Cardiac septum (tissue), 1 donor: Measurements from ENCODE around the gene MYH15. TPM values are rescaled to one million over a fixed set of nuclear protein-coding genes. Genes with fewer than 3 reads are reported as not detected.

Experiments
- DNase-seq: peaks from one replicate; pipeline ENCODE4 v3.0.0-alpha.2; 2020; ENCODE audit warnings: low spot score
- intact Hi-C: fragments of 100-400 bp; cut with DNase I; formaldehyde crosslinking; loops from one replicate; pipeline ENCODE4 v1.14.0; 2022
- long read RNA-seq: library from polyadenylated mRNA; unstranded; transcript quantifications from one replicate; pipeline ENCODE4 v2.0.0, GENCODE V29; 2021
- total RNA-seq: library from RNA; stranded (reverse); fragmentation: NEBNext Ultra II Directional; extraction: Animal tissue kit (Norgen Biotek cat#: 25700); gene quantifications from one replicate; pipeline ENCODE4 v1.2.1, GENCODE V29; 2021
- donor health status: DM: no; HTN: no; CAD: no.

Gene MYH15
- 0.54 TPM for total RNA-seq
- long read RNA-seq = 0 reads

DNA sequence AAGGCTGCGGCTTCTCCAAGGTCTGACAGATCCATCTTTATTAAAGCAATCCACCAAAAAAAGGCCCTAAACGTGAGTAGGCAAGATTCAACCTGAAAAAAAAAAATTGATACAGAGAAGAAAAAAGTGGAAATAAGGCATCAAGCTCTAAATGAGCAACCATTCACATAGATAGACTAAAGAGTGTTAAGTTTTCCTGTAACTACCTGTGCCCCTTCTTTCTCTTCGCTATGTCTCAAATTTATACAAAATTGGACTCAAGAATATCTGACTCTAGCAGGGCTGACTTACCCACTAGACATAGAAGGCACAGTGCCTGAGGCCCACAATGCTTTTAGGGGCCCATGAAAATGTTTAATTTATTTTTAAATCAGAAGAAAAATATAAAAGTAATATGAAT lies at the start of gene MYH15:
TSS of gene MYH15 (minus strand) at position 101 of the 400 bp plus-strand sequence. CDS start at position 35, 66 bp downstream.
- no peak for DNase-seq
- intact Hi-C loops = no loop called here

DNA sequence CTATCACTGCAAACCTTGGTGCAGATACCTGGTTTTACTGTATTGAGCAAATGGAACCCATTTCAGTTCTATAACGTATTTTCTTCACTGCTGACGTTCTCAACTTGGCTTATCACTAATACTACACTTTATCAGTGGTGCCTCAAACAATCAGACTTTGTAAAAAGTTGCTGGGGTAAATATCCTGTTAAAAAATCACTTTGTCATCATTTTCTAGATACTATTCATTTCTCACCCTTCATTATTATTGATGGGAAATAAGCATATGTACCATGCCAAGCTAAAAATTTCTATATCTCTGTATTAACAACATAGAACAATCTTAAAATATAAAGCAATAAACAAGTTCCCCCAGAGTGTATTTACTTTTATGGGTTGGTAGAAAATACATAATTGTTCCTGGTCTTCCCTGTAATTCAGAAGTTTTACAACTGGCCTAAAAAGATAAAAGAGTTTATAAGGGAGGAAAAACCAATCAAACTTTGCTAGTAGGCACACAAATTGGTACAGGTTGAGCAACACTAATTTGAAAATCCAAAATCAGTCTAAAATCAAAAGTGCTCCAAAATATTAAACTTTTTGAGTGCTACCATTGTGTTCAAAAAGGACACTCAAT lies 45.7 kb upstream of the MYH15 start:
- no peak for DNase-seq
- intact Hi-C loops = no loop called here

DNA sequence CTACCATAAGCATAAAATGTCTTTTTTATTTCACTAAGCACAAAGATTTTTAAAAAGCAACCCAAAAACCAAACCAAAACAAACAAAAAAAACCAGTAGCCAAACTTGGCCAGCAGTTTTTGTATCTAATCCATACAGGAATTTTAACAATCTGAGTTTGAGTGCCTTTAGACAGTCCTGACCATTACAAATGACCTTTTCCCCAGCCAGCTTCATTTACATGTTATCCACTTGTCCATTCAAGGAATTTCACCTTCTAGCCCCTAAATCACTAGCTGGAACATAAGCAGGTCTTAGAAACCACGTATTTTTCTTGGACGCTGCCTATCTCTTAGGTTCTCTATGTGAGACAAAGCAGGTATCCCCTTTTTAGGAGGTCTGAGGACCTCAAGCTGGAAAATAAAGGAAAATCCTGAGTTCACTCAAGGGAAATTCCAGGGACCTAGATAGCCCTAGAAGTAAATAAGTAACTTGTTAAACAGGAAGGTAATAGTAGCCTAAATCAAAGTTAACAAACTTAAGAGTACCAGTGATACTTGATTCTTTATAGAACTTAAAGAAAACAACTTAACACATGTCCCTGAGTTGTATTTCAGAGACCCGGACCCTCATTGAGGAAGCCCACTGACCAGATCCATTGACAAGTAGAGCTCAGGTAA lies 44.6 kb upstream of the MYH15 start:
- intact Hi-C loops = no loop called here
- no peak for DNase-seq

GRCh38 chr3:108554229-108554628 lies 43.8 kb upstream of the MYH15 start:
- no peak for DNase-seq
- intact Hi-C loops = no loop called here

DNA sequence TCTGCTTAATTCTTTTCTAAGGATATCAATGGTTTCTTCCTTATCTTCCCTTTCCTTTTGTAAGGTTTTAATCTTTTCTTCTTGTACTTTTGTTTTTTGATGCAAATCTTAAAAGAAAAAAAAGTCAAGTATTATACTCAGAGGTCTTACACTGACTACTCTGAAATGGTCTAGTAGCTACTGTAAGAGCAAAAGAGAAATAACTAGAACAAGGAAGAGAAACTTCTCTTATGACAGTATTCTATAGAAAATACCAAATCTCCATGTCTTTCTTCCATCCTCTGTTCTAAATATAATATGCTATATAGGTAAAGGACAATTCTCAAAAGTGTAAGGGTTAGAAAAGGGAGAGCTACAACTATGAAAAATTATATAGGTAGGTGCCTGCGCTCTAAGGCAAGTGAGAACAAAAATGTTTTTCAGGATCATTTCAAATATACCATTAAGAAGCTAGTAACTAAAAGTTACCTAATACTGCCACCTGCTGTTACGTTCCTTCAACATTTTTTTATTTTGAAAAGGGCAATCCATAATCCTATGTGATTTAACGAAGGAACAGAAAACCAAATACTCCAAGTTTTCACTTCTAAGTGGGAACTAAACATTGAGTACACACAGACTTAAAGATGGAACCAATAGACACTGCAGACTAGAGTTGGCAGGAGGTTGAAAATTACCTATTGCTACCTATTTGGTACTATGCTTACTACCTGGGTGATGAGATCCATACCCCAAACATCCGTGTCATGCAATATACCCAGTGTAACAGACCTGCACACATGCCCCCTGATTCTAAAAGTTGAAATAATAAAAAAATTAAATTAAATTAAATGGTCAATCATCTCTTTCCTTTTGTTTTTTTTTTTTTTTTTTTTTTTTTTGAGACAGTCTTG lies 42.1 kb upstream of the MYH15 start:
- DNase-seq = no peak
- intact Hi-C loops = loop anchor here (2.0 kb wide), 1 partner anchor 64 kb away; no protein-coding TSS in a partner anchor

DNA sequence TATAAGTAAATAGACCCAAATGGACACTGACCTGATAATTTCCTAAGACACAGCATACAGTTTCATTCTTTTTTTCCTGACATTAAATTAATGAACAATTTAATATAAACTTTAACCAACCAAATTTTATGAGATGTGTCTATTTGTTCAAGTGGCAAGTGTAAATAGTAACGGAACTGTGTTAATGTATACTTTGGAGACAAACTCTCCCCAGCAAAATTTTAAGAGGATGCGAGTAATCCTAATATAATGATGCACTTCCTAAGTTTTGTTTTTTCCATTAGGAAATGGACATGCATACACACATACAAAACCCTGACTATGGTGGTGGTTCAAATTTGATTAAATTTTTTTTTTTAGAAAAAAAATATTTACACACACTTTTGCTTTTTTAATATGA lies 38.5 kb upstream of the MYH15 start:
- no peak for DNase-seq
- intact Hi-C loops = no loop called here

- intact Hi-C loops = no loop called here
Measured at GRCh38 chr3:108548304-108548703, 37.9 kb upstream of the MYH15 start.

DNA sequence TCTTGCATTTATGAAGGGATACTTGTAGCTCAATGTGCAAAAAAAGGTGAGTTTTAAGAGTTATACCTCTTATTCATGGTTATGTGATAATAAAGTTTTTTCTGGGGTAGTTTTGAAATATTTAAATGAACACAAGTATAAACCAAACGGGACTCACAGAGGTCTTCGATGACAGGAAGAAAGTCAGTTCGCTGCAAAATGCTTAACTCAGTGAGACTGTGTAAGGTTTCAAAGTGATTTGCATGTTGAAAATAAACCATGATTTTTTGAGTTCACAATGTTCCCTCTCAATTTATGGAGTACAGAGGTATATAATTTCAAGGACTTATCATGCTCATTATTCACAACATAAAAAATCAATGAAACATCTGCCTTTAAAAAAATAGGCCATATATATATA lies 36.3 kb upstream of the MYH15 start:
- DNase-seq = no peak
- intact Hi-C loops = no loop called here

More at GRCh38 chr3:108548304-108548703, 37.9 kb upstream of the MYH15 start:
- no peak for DNase-seq

DNA sequence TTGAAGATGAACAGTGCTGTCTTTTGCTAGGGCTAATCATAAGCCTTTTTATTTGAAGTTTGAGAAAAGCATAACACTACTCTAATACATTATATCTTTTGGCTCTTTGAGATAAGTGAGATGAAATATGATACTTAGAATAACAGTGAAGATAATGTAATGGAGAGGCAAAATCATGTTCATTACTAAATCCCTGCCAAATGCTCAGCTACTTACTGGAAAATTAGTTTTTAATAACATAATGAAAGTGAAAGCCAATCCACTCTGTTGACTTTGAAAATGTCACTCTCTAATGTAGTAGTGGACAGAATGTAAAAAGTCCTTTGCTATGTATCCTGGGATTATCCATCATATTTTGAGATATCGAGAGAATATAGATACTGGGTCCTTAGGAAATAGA lies 35.9 kb upstream of the MYH15 start:
- intact Hi-C loops = no loop called here
- DNase-seq = no peak

GRCh38 chr3:108538083-108538482 lies 27.7 kb upstream of the MYH15 start:
- DNase-seq = no peak
- intact Hi-C loops = no loop called here

DNA sequence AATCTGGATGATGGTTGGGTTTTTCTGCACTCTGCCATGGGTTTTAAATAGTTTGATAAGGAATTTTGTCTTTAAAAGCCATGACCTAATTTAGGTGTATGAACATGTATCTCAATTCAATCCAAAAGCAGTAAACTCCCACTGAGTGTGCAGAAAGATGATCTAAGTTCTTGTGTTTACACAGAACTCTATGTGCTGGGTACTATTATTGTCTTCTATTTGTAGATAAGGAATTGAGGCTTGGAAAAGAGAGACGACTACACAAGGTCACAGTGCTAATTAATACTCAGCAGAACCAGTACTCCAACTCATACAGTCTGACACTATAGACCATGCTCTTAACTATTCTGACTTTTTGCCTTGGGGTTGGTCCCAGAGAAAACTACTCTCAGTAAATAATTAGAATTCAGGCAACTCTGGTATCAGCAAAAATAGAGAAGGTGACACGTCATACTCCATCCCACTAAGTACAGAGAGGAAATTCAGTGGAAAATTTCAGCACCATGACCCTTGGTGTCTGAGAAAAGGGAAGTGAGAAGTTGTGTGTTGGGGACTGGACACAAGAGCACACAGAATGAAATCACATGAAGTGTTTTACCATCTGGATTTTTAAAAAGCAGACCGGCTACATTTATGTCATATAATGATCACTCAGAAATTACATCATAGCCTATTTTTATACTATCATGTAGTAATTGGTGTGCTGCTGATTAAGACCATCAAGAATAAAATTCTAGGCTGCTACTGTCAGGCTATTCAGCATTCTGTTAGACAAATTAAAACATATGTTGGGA lies 18.3 kb upstream of the MYH15 start:
- DNase-seq = no peak
- intact Hi-C loops = no loop called here

- intact Hi-C loops = no loop called here
- no peak for DNase-seq
Measured at GRCh38 chr3:108527817-108528216, 17.4 kb upstream of the MYH15 start.

- intact Hi-C loops = no loop called here
- no peak for DNase-seq
Measured at GRCh38 chr3:108527109-108527508, 16.7 kb upstream of the MYH15 start.

GRCh38 chr3:108525971-108526370 lies 15.6 kb upstream of the MYH15 start:
- intact Hi-C loops = no loop called here
- DNase-seq = no peak

GRCh38 chr3:108525256-108525655 lies 14.9 kb upstream of the MYH15 start:
- intact Hi-C loops = no loop called here
- DNase-seq = no peak

DNA sequence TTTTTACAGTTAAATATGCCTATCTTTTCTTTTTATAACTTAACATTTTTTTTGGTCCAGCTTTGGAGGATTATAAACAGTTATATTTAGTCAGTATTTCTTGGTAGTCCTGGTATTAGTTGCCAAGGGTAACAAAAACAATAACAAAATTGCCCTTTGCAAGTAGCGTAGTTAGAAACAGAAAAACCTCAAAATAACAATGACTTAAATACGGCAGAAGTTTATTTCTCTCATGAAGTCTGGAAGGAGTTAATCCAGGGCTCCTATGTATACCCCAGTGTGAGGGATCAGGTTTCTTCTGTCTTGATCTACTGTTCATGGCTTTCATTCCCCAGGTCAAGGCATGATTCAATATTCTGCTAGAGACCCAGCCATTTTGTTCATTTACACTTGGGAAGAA lies 14.1 kb upstream of the MYH15 start:
- DNase-seq = no peak
- intact Hi-C loops = no loop called here

DNA sequence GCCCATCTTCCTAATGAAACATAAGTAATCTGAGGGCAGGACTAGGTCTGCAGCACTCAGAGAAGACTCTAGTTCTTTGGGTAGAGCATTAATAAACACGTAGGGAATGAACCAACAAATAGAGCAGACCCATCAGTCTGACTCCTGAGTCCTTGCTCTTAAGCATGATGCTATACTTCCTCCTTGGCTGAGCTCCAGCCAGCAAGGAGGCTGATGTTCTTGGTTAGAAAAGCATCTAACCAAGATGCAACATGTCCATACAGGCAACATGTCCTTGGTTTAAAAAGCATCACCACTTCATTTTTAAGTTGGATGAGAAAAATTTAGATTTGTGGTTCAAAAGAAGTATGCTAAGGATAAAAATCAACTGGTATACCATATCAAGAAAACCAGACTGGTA lies 8.5 kb upstream of the MYH15 start:
- intact Hi-C loops = no loop called here
- no peak for DNase-seq

- DNase-seq = no peak
- intact Hi-C loops = no loop called here
Measured at GRCh38 chr3:108516881-108517280, 6.5 kb upstream of the MYH15 start.

- intact Hi-C loops = no loop called here
- DNase-seq = no peak
Measured at GRCh38 chr3:108513961-108514360, 3.6 kb upstream of the MYH15 start.

- intact Hi-C loops = no loop called here
- DNase-seq = no peak
Measured at GRCh38 chr3:108512671-108513070, 2.3 kb upstream of the MYH15 start.
